ENCODE results near the gene BHLHA15.

The BHLHA15 gene

GRCh38 chr7:98250789-98251188, 39.5 kb downstream of the BHLHA15 start:
- DNase-seq: peak; percentile 69

GRCh38 chr7:98251231-98251600, 40.0 kb downstream of the BHLHA15 start:
- DNase-seq: peak; percentile 71

- peak; percentile 88 for DNase-seq
These were observed 40.6 kb downstream of the BHLHA15 start, which contains the start of gene TECPR1 for GRCh38 chr7:98251601-98252424. TECPR1 (minus strand) TSS chr7:98252232; CDS start chr7:98246146, 6,086 bp downstream.

GRCh38 chr7:98252425-98253054, 41.3 kb downstream of the BHLHA15 start:
- DNase-seq: no peak

- DNase-seq: no peak
These were observed 43.3 kb downstream of the BHLHA15 start for GRCh38 chr7:98254516-98254915.

GRCh38 chr7:98254951-98255610, 43.8 kb downstream of the BHLHA15 start:
- DNase-seq: peak; percentile 43

GRCh38 chr7:98256431-98256830, 45.2 kb downstream of the BHLHA15 start:
- no peak for DNase-seq

GRCh38 chr7:98257701-98258100, 46.5 kb downstream of the BHLHA15 start:
- DNase-seq: no peak
